Measurements from ENCODE around the gene FMO3.

The FMO3 gene
- total RNA-seq, result 0 reads per million in 4 experiments

GRCh38 chr1:171090604-171091003, at the start of gene FMO3:
Gene FMO3, plus strand, starts transcription at chr1:171090905. Its CDS starts 1,754 bp downstream, at chr1:171092659.
- no peak for DNase-seq

GRCh38 chr1:171048014-171048413, 42.7 kb upstream of the FMO3 start:
- no peak for DNase-seq

GRCh38 chr1:171052977-171053376, 37.7 kb upstream of the FMO3 start:
- no peak for DNase-seq

DNA sequence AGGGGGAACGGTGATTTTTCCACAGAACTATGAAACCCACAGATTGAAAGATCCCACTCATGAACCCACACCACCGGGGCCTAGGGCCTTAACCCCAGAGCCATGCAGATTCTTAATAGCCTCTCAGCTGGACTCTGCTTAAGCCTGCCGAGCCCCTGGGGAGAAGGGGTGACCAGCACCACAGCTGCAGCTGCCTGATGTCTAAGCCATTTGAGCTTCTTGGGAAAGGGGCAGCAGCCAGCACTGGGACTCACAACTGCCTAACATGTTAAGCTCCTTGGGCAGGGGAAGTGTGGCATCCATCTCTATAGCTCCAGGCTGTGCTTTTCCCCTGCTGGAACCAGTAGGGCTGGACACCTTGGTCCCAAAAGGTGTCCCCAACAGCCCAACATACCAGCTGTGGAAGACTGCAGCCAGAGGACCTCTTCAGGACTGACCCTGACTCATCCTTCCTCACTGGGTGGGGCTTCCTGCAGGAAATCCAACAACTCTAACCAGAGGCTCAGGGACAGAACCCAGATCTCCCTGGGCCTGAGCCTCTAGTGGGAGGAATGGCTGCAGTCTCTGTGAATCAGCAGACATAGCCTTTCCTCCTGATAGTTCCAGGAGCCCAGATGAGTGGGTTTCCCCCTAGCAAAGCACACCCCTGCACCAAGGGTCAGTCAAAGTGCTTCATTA, 34.6 kb upstream of the FMO3 start:
- no peak for DNase-seq

- no peak for DNase-seq
These were observed 29.1 kb upstream of the FMO3 start for GRCh38 chr1:171061425-171062143.

DNA sequence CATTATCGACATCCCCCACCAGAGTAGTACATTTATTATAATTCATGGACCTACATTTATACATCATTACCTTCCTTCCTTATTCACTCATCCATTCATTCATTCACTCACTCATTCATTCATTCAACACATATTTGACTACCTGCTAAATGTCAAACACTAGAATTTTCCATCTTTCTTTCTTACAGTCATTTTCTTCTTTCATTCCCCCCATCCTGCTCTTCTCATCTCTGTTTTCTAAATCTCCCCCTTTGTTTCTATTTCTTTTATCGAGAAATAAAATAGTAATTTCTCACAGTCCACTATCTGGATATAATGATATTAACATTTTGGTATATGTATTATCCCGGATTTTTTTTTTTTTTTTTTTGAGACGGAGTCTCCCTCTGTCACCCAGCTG, 27.8 kb upstream of the FMO3 start:
- no peak for DNase-seq

GRCh38 chr1:171075041-171075440, 15.7 kb upstream of the FMO3 start:
- DNase-seq, result no peak

DNA sequence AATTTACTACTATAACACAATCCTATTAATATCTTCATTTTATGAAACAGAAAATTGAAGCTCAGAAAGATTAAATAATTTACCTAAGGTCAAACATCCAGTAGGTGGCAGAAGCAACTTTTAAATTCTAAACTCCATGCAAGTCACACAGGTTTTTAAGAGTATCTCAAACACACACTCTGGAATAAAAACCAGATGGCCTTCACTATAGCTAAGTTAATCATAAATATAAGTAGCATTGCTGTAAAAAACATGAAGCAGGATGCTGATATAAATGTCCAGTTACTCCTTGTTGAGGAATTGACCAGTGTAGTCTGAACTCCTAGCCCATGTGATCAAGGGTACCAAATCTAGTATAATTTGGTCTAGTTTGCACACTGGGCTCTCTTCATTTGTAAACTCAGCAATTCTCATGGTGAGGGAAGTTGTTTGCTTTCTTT, 9.4 kb upstream of the FMO3 start:
- DNase-seq, result no peak

- DNase-seq, result no peak
These were observed 8.9 kb upstream of the FMO3 start for GRCh38 chr1:171081763-171082201.

DNA sequence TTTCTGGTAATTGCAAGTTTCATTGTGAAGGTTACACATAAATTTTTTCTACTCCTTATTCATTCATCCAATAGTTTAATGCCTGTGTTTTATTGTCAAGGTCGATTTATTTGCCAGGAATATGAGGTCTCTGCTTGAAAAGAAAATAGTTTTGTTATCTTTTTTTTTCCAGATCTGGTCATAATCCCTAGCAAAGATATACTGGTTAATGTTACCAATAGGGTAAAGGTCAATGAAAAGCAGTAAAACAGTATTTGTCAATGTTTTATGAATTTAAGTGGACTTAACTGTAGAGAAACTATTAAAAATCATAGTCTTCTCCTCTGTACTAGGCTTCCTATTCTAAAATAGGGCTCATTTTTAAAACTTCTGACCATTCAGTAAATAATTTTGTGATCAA, 8.1 kb upstream of the FMO3 start:
- DNase-seq, result no peak

DNA sequence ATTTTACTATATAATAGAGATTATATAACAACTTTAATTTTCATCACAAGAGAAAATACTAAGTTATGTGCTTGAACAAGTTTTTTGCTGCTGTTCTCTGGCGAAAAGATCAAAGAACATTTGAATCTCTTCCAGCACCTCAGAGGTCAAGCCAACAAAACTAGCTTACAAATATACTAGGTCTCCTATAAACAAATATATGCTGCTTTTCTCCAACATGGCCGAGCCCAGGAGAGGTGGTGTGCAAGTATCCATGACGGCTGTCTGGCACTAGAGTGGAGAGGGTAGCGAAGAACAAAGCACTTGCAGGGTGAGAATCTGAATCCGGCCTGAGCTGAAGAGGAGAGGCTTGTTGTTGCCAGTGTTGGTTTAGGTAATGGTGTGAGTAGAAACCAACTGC, 7.5 kb upstream of the FMO3 start:
- no peak for DNase-seq

GRCh38 chr1:171084091-171084490, 6.6 kb upstream of the FMO3 start:
- DNase-seq, result no peak

DNA sequence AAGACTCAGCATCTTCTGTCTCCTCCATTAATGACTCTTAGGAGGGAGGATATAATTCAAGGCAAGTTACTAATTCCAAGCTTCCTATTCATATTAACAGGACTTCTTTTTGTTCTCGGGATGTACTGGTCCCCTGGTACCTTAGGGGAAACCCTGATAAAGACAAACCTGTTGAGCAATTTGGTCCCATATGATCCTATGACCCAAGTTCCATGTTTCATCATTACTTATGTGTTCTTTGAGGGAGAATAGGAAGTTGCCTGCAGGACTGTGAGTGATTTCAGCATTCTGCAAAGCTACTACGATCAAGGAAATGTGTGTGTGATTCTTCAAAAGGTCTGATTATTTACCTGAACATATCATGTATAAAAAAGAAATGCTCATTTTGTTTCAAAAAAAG, 5.8 kb upstream of the FMO3 start:
- DNase-seq, result no peak

- DNase-seq, result no peak
These were observed 2.8 kb upstream of the FMO3 start for GRCh38 chr1:171087896-171088295.

- no peak for DNase-seq
These were observed 13.2 kb downstream of the FMO3 start for GRCh38 chr1:171103862-171104261.

DNA sequence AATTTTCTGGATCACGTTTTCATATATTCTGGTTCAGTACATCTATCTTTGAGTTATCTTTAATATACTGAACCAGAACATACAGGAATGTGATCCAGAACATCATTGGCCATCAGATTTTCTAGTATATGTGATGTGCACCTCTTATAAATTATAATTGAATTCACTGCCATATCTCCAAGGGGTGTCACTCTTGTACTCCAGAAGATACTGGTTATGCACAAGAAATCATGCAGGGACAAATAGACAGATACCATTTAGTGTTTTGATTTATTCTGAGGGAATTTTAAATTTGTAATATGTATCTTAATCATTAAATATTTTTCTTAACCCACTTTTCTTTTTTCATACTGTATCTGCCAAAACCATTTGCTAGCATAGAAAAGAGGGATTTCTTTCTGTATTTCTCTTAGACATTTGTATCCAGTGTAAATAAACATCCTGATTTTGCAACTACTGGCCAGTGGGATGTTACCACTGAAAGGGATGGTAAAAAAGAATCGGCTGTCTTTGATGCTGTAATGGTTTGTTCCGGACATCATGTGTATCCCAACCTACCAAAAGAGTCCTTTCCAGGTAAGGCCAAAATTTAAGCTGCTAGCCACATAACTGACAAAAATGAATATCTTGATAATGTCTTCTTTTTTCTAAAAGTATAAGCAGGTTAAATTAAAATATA, 16.7 kb downstream of the FMO3 start:
- no peak for DNase-seq

- no peak for DNase-seq
These were observed 17.3 kb downstream of the FMO3 start for GRCh38 chr1:171107969-171108368.

GRCh38 chr1:171109966-171110365, 19.3 kb downstream of the FMO3 start:
- DNase-seq, result no peak

GRCh38 chr1:171110621-171111326, 20.1 kb downstream of the FMO3 start:
- DNase-seq, result no peak

DNA sequence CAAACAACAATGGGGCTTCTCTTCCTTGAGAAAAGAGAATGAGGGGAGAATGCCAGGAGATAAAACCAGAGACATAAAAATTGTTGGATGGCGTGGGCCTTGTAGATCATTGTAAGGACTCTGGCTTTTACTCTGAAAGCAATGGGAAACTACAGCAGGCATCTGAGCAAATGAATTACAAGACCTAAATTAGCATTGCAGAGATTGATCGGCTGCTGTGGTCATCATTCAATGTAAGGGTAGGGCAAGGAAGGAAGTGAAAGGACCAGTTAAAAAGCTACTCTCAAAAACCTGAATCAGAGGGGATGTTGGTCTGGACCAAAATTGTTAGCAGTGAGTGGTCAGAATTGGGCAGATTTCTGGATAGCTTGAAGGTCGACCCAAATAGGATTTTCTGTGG, 21.4 kb downstream of the FMO3 start:
- DNase-seq, result no peak

GRCh38 chr1:171113382-171113781, 22.7 kb downstream of the FMO3 start:
- DNase-seq, result no peak

DNA sequence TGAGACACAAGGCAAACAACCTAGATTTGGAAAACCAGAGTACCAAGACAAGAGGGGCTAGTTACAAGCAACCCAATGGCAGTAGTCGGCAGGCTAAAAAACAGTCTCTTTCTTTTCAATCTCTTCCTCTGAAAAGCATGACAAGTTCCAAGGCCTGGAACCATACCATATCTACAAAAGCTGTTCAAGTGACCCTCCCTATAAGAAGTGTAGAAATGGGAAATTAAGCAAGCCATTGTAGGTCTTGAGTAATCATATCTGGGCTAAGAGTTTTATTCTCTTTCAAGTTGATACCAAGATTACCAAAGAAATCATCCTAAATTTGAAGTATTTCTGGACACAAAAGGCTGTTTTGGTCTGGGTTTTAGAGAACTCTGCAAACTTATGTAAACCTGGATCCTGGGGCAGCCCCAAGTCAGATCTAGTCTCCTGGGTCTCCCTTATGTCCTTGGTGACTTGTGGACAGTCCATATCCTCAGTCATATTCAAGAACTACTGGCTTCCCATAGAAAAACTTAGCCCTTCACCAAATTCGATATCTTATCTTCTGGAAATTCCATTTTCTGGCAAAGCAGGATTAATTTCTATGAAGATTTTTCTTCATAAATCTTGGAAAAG, 24.7 kb downstream of the FMO3 start:
- no peak for DNase-seq

GRCh38 chr1:171116676-171117075, 26.0 kb downstream of the FMO3 start:
- DNase-seq, result no peak

All from effector CD8-positive, alpha-beta T cell (primary cell).